IMR-90 (cell line): ENCODE data around the gene PBLD. TPM values are rescaled to one million over a fixed set of nuclear protein-coding genes. Genes with fewer than 3 reads are reported as not detected.

Source experiments
- ATAC-seq: fragments of 200-7000 bp; cut with Tn5 transposase; 2 replicates; pipeline ENCODE4 v1.9.1; 2020; ENCODE audit warnings: low read depth, mild to moderate bottlenecking, moderate library complexity
- BruUV-seq: library from RNA; stranded (reverse); fragments of 400-500 nt; replicated peaks from 2 replicates; lab custom pipeline; 2021; lab: Mats Ljungman, UMichigan
- CTCF ChIA-PET: fragments of 300-600 bp; formaldehyde crosslinking; extraction: SDS; loops from one replicate; lab custom pipeline; 2021; ENCODE audit warnings: antibody characterized with exemption; lab: Yijun Ruan, JAX
- POLR2A ChIA-PET: fragments of 300-600 bp; sonication (Branson Sonifier 250); formaldehyde crosslinking; loops from one replicate; lab custom pipeline; 2022; ENCODE audit warnings: antibody characterized with exemption; ENCODE audit not compliant: unreplicated experiment; lab: Charles Lee
- DNase-seq: peaks from one replicate; pipeline ENCODE4 v3.0.0; 2013
- H2AFZ ChIP-seq: replicated peaks from 2 replicates; pipeline ENCODE3; 2013; ENCODE audit warnings: low read length, mild to moderate bottlenecking; ENCODE audit not compliant: poor library complexity
- H2AK5ac ChIP-seq: 2 replicates; pipeline ENCODE4 v1.6.1; 2013; ENCODE audit warnings: low read depth, low read length, inconsistent platforms
- H2AK9ac ChIP-seq: replicated peaks from 2 replicates; pipeline ENCODE3; 2013; ENCODE audit warnings: mild to moderate bottlenecking, low read depth, low read length, moderate library complexity; ENCODE audit not compliant: poor library complexity
- H2BK120ac ChIP-seq: 2 replicates; pipeline ENCODE4 v1.6.1; 2013; ENCODE audit warnings: low read depth, low read length, inconsistent platforms
- H2BK15ac ChIP-seq: 3 replicates; pipeline ENCODE4 v1.6.1; 2013; ENCODE audit warnings: low read depth, low read length, inconsistent platforms
- H2BK20ac ChIP-seq: 2 replicates; pipeline ENCODE4 v1.6.1; 2013; ENCODE audit warnings: low read depth, mild to moderate bottlenecking, inconsistent platforms, low read length, moderate library complexity
- H2BK5ac ChIP-seq: 2 replicates; pipeline ENCODE4 v1.6.1; 2013; ENCODE audit warnings: mild to moderate bottlenecking, low read depth, low read length, inconsistent platforms; ENCODE audit not compliant: poor library complexity, severe bottlenecking
- H3K14ac ChIP-seq: replicated peaks from 2 replicates; pipeline ENCODE4 v1.6.1; 2013; ENCODE audit warnings: low read depth, low read length, inconsistent platforms
- H3K18ac ChIP-seq: 2 replicates; pipeline ENCODE4 v1.6.1; 2013; ENCODE audit warnings: low read depth, low read length, control low read depth
- H3K23ac ChIP-seq: 2 replicates; pipeline ENCODE4 v1.6.1; 2013; ENCODE audit warnings: low read depth, low read length, inconsistent platforms
- H3K27ac ChIP-seq: 2 replicates; pipeline ENCODE4 v1.5.1; 2013; ENCODE audit warnings: mild to moderate bottlenecking, control low read depth, low read length; ENCODE audit not compliant: insufficient read depth
- H3K27me3 ChIP-seq: 2 replicates; pipeline ENCODE4 v1.6.1; 2013; ENCODE audit warnings: low read length; ENCODE audit not compliant: control insufficient read depth, insufficient read depth
- H3K36me3 ChIP-seq: 2 replicates; pipeline ENCODE4 v1.6.1; 2013; ENCODE audit warnings: low read length, mixed read lengths; ENCODE audit not compliant: control insufficient read depth, insufficient read depth
- H3K4ac ChIP-seq: 2 replicates; pipeline ENCODE4 v1.6.1; 2013; ENCODE audit warnings: low read depth, low read length, inconsistent platforms
- H3K4me1 ChIP-seq: 2 replicates; pipeline ENCODE4 v1.6.1; 2013; ENCODE audit warnings: low read length, mixed read lengths; ENCODE audit not compliant: control insufficient read depth, insufficient read depth
- H3K4me2 ChIP-seq: 2 replicates; pipeline ENCODE4 v1.6.1; 2013; ENCODE audit warnings: low read depth, mild to moderate bottlenecking, control low read depth, low read length, moderate library complexity
- H3K4me3 ChIP-seq: 2 replicates; pipeline ENCODE4 v1.5.1; 2013; ENCODE audit warnings: low read depth, mild to moderate bottlenecking, control low read depth, low read length, moderate library complexity; ENCODE audit not compliant: insufficient read depth
- H3K56ac ChIP-seq: 2 replicates; pipeline ENCODE4 v1.6.1; 2013; ENCODE audit warnings: low read length, inconsistent platforms; ENCODE audit not compliant: insufficient read depth; ENCODE audit errors: extremely low read depth
- H3K79me1 ChIP-seq, 2 experiments: 2 replicates each; pipeline ENCODE4 v1.6.1; 2013; ENCODE audit warnings: low read length in 2 of 2, inconsistent platforms in 1 of 2, low read depth in 1 of 2
- H3K9ac ChIP-seq: 2 replicates; pipeline ENCODE4 v1.6.1; 2013; ENCODE audit warnings: low read depth, low read length, control low read depth
- H3K9me1 ChIP-seq: 2 replicates; pipeline ENCODE4 v1.6.1; 2013; ENCODE audit warnings: low read length, inconsistent platforms; ENCODE audit not compliant: insufficient read depth
- H3K9me3 ChIP-seq: 2 replicates; pipeline ENCODE4 v1.6.1; 2013; ENCODE audit warnings: low read length; ENCODE audit not compliant: control insufficient read depth, insufficient read depth
- H4K20me1 ChIP-seq: 2 replicates; pipeline ENCODE4 v1.6.1; 2013; ENCODE audit warnings: low read length, inconsistent platforms; ENCODE audit not compliant: insufficient read depth
- H4K5ac ChIP-seq: 2 replicates; pipeline ENCODE4 v1.6.1; 2013; ENCODE audit warnings: mild to moderate bottlenecking, low read depth, low read length, control low read depth
- H4K8ac ChIP-seq, 2 experiments: 2 replicates each; pipeline ENCODE4 v1.6.1; 2013; ENCODE audit warnings: low read depth in 2 of 2, low read length in 2 of 2, control low read depth in 1 of 2, inconsistent platforms in 1 of 2
- H4K91ac ChIP-seq: 2 replicates; pipeline ENCODE4 v1.6.1; 2013; ENCODE audit warnings: low read depth, low read length, inconsistent platforms; ENCODE audit not compliant: insufficient read depth
- CEBPB ChIP-seq: IDR thresholded peaks from 2 replicates; pipeline ENCODE4 v1.6.1; 2012; ENCODE audit warnings: low read depth, low read length, improper control_type of control experiment
- MAFK ChIP-seq: IDR thresholded peaks from 2 replicates; pipeline ENCODE4 v1.6.1; 2012; ENCODE audit warnings: low read depth, low read length, improper control_type of control experiment
- MAZ ChIP-seq: IDR thresholded peaks from 2 replicates; pipeline ENCODE4 v1.6.1; 2012; ENCODE audit warnings: low read depth, mild to moderate bottlenecking, low read length, improper control_type of control experiment, moderate library complexity, borderline replicate concordance
- RFX5 ChIP-seq: IDR thresholded peaks from 2 replicates; pipeline ENCODE4 v1.8.0; 2012; ENCODE audit warnings: low read depth, mild to moderate bottlenecking, low read length, moderate library complexity
- WGBS, 2 experiments: methylation state at CpG; one replicate each; pipeline versions ENCODE4 v1.1.5 to v1.1.7; 2013; ENCODE audit warnings: missing lambda C conversion rate in 2 of 2; ENCODE audit not compliant: insufficient read length in 1 of 2; ENCODE audit errors: extremely low coverage in 2 of 2; 5-methylcytosine and 5-hydroxymethylcytosine counted together
- dilution Hi-C: fragments of 300-500 bp; cut with HindIII; formaldehyde crosslinking; loops from one replicate; pipeline ENCODE4 v1.14.3; 2018; ENCODE audit warnings: low sequenced_read_pairs; ENCODE audit not compliant: unreplicated experiment
- in situ Hi-C: fragments of 300-500 bp; cut with MboI; formaldehyde crosslinking; loops from 3 replicates; pipeline ENCODE4 v1.14.3; 2019; ENCODE audit warnings: low sequenced_read_pairs, inconsistent platforms, mixed read lengths
- intact Hi-C: fragments of 100-400 bp; cut with micrococcal nuclease; formaldehyde crosslinking; loops from 2 replicates; pipeline ENCODE4 v1.10.0; 2022
- polyA plus RNA-seq, 3 experiments: library from polyadenylated mRNA; depleted of rRNA; stranded (reverse); fragments of >200 nt; gene quantifications; 2 replicates each; pipeline ENCODE4 v1.2.3, GENCODE V29; 2012; ENCODE audit warnings: low replicate concordance in 1 of 3
- total RNA-seq: library from RNA; depleted of rRNA; stranded (reverse); fragments of >200 nt; gene quantifications from 2 replicates; pipeline ENCODE4 v1.2.3, GENCODE V29; 2012

The PBLD gene
- total and polyA plus RNA-seq, 2 of the 4 experiments (the other 2 are of a cell fraction): 3.3 to 5.7 TPM

DNA sequence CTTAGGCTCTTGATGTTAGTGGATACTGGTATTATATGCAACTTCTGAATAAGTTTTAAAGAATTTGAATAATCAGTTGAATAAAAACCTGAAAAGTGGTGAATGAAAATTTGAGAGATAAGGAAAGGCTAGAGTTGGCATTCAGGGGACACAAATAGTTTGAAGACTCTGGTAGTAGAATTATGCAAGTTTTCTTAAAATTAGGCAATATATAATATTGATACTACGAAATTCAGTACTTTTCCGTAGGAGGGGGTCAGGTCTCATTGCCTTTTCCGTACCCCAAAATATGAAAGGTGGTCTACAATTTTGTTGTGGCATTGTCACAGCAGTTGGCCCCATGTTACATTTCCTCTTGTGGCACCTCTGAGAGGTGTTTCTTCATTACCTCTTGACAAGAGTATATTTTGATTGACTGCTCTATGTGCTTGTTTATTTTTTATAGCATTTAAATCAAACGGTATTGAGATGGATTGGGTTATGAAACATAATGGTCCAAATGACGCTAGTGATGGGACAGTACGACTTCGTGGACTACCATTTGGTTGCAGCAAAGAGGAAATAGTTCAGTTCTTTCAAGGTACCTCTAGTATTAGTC lies 4.1 kb upstream of the PBLD start:
- H3K27ac ChIP-seq: no peak overlapping the region
- peaks cover 2% of the 10 kb centered on the region; the same call in 1 of the 2 replicates for H3K4me1 ChIP-seq
- H2AK9ac ChIP-seq: no peak overlapping the region
- H4K5ac ChIP-seq: no peak overlapping the region
- peaks cover 14 to 29% of the 10 kb centered on the region in 2 experiments for H3K79me1 ChIP-seq
- H2AFZ ChIP-seq: no peak overlapping the region
- BruUV-seq: no TSS peak
- no peak overlapping the region for H3K4me3 ChIP-seq
- 70% methylated on average over 3 of the region's 7 CpGs; no CpG with 5 or more reads in 1 of the 2 experiments for WGBS, 2 experiments
- no peak overlapping the region for H2BK5ac ChIP-seq
- CTCF ChIA-PET: interaction anchor here (1.0 kb wide), 1 partner anchor 12 kb away, joined by 3 read pairs; no protein-coding TSS in a partner anchor
- intact Hi-C loops (loop anchor here (10.0 kb wide), 3 partner anchors 262 to 482 kb away; partner anchors contain the start of genes HERC4 and SIRT1), in situ Hi-C loops (no loop called here), dilution Hi-C loops (no loop called here)
- H3K9me3 ChIP-seq: no peaks in the 10 kb centered on the region
- H2BK120ac ChIP-seq: no peak overlapping the region
- H2BK15ac ChIP-seq: no peak overlapping the region
- DNase-seq (no peak), ATAC-seq (no peak)
- peaks cover 4% of the 10 kb centered on the region; the same call in 1 of the 2 replicates for H3K9me1 ChIP-seq
- H2AK5ac ChIP-seq: no peak overlapping the region
- H3K4me2 ChIP-seq: peak overlapping the region; percentile 70
- H4K20me1 ChIP-seq: peaks cover 89% of the 10 kb centered on the region
- H3K27me3 ChIP-seq: no peaks in the 10 kb centered on the region
- no peak overlapping the region for H4K91ac ChIP-seq
- no peak overlapping the region for H2BK20ac ChIP-seq
- H3K4ac ChIP-seq: no peak overlapping the region
- POLR2A ChIA-PET: no interaction called here
- H3K36me3 ChIP-seq: peaks cover 32% of the 10 kb centered on the region
- H3K18ac ChIP-seq: no peak overlapping the region
- no peak overlapping the region for H3K56ac ChIP-seq
- H4K8ac ChIP-seq: no peak overlapping the region
- H3K14ac ChIP-seq: no peak overlapping the region
- no peak overlapping the region for H3K9ac ChIP-seq
- TF ChIP-seq MAZ (no peak), RFX5 (no peak), CEBPB (peak; percentile 27; the same call in 1 of the 2 replicates), MAFK (no peak)
- H3K23ac ChIP-seq: peak overlapping the region; percentile 44; the same call in 1 of the 2 replicates
